ENCODE measurements around the gene SLC9A1. TPM values are rescaled to one million over a fixed set of nuclear protein-coding genes. Genes with fewer than 3 reads are reported as not detected.

SLC9A1 gene
- total RNA-seq, 1 experiment from 2014 or later: 27.5 TPM

GRCh38 chr1:27133991-27134390, 20.9 kb downstream of the SLC9A1 start:
- Histone ChIP-seq H4K20me1 (ENCODE audit: insufficient read depth) (no peaks in the 10 kb centered on the region), H3K4me3 (no peak overlapping the region), H3K27ac (no peak overlapping the region), H3K36me3 (ENCODE audit: low read depth) (no peaks in the 10 kb centered on the region), H2AFZ (no peak overlapping the region), H3K4me1 (replicated peaks; ENCODE audit: insufficient read depth) (no peaks in the 10 kb centered on the region), H3F3A (ENCODE audit: insufficient read depth, low read depth) (no peaks in the 10 kb centered on the region), H3K9me3 (ENCODE audit: insufficient read depth, low read depth) (no peaks in the 10 kb centered on the region), H3K79me2 (ENCODE audit: low read depth) (0 out of 2 replicates have a peak, but pooled peaks cover 4% of the 10 kb centered on the region), H3K4me2 (no peak overlapping the region), H3K9me2 (ENCODE audit: insufficient read depth) (no peaks in the 10 kb centered on the region), H3K27me3 (ENCODE audit: insufficient read depth, low read depth) (no peaks in the 10 kb centered on the region)
- BruUV-seq (replicated peaks): no TSS peak
- POLR2A ChIA-PET (ENCODE audit: unreplicated experiment): no interaction called here
- CTCF ChIA-PET: no interaction called here
- intact Hi-C loops (cut with micrococcal nuclease; ENCODE audit: unreplicated experiment): no loop called here
- no peak for DNase-seq
- TF ChIP-seq CTCF (conservative IDR thresholded peaks at IDR 0.05) (no peak), EZH2 (IDR thresholded peaks at IDR 0.05; ENCODE audit: low read depth) (no peak)

- Histone ChIP-seq H3K79me2 (ENCODE audit: low read depth) (no peaks in the 10 kb centered on the region), H3K4me1 (replicated peaks; ENCODE audit: insufficient read depth) (no peaks in the 10 kb centered on the region), H3K9me2 (ENCODE audit: insufficient read depth) (no peaks in the 10 kb centered on the region), H4K20me1 (ENCODE audit: insufficient read depth) (no peaks in the 10 kb centered on the region), H3K36me3 (ENCODE audit: low read depth) (no peaks in the 10 kb centered on the region), H3K27me3 (ENCODE audit: insufficient read depth, low read depth) (no peaks in the 10 kb centered on the region), H2AFZ (no peak overlapping the region), H3F3A (ENCODE audit: insufficient read depth, low read depth) (no peaks in the 10 kb centered on the region), H3K9me3 (ENCODE audit: insufficient read depth, low read depth) (no peaks in the 10 kb centered on the region), H3K4me3 (no peak overlapping the region), H3K4me2 (no peak overlapping the region), H3K27ac (no peak overlapping the region)
- TF ChIP-seq CTCF (conservative IDR thresholded peaks at IDR 0.05): no peak
- no peak for TF ChIP-seq EZH2 (IDR thresholded peaks at IDR 0.05; ENCODE audit: low read depth)
- intact Hi-C loops (cut with micrococcal nuclease; ENCODE audit: unreplicated experiment): no loop called here
- ChIA-PET CTCF (interaction anchor here (0.6 kb wide), 2 partner anchors 221 to 1276 kb away, joined by 3 to 6 read pairs; no protein-coding TSS in a partner anchor), POLR2A (ENCODE audit: unreplicated experiment) (no interaction called here)
- DNase-seq: no peak
- BruUV-seq (replicated peaks): no TSS peak
These were observed 21.8 kb downstream of the SLC9A1 start for GRCh38 chr1:27133158-27133557.

GRCh38 chr1:27132624-27133023, 22.3 kb downstream of the SLC9A1 start:
- H3K79me2 ChIP-seq (ENCODE audit: low read depth): no peaks in the 10 kb centered on the region
- H3K27ac ChIP-seq: no peak overlapping the region
- POLR2A ChIA-PET (ENCODE audit: unreplicated experiment): no interaction called here
- H3K9me2 ChIP-seq (ENCODE audit: insufficient read depth): no peaks in the 10 kb centered on the region
- intact Hi-C loops (cut with micrococcal nuclease; ENCODE audit: unreplicated experiment): no loop called here
- no peak overlapping the region for H3K4me3 ChIP-seq
- TF ChIP-seq EZH2 (IDR thresholded peaks at IDR 0.05; ENCODE audit: low read depth): no peak
- no peak for TF ChIP-seq CTCF (conservative IDR thresholded peaks at IDR 0.05)
- no peaks in the 10 kb centered on the region for H3K27me3 ChIP-seq (ENCODE audit: insufficient read depth, low read depth)
- no TSS peak for BruUV-seq (replicated peaks)
- H3K4me2 ChIP-seq: no peak overlapping the region
- no peak for DNase-seq
- H3K4me1 ChIP-seq (replicated peaks; ENCODE audit: insufficient read depth): no peaks in the 10 kb centered on the region
- no peaks in the 10 kb centered on the region for H4K20me1 ChIP-seq (ENCODE audit: insufficient read depth)
- no peaks in the 10 kb centered on the region for H3K36me3 ChIP-seq (ENCODE audit: low read depth)
- CTCF ChIA-PET: interaction anchor here (0.6 kb wide), 2 partner anchors 221 to 1276 kb away, joined by 3 to 6 read pairs; no protein-coding TSS in a partner anchor
- no peaks in the 10 kb centered on the region for H3K9me3 ChIP-seq (ENCODE audit: insufficient read depth, low read depth)
- H3F3A ChIP-seq (ENCODE audit: insufficient read depth, low read depth): no peaks in the 10 kb centered on the region
- H2AFZ ChIP-seq: no peak overlapping the region
